GM12878 (cell line): ENCODE results near the gene MEI1. TPM values are rescaled to one million over a fixed set of nuclear protein-coding genes. Genes with fewer than 3 reads are reported as not detected.
A peak's percentile ranks its signal among the peaks of the same experiment; 100 is the strongest.

ENCODE experiments used
- ATAC-seq: fragments of 200-7000 bp; cut with Tn5 transposase; 3 replicates; pipeline ENCODE4 v1.9.1; 2020; ENCODE audit warnings: mild to moderate bottlenecking, moderate library complexity
- BruUV-seq: library from RNA; stranded (reverse); fragments of 400-500 nt; replicated peaks from 2 replicates; lab custom pipeline; 2021; lab: Mats Ljungman, UMichigan
- CTCF ChIA-PET: fragments of 300-600 bp; sonication (Branson Sonifier 250); formaldehyde crosslinking; extraction: SDS; loops from one replicate; lab custom pipeline; 2021; ENCODE audit warnings: inconsistent platforms; lab: Yijun Ruan, JAX
- POLR2A ChIA-PET: fragments of 350-600 bp; formaldehyde crosslinking; extraction: SDS; loops from one replicate; lab custom pipeline; 2021; ENCODE audit warnings: inconsistent platforms; lab: Charles Lee
- RAD21 ChIA-PET: fragments of 300-600 bp; sonication (Branson Sonifier 250); formaldehyde crosslinking; loops from one replicate; lab custom pipeline; 2023; ENCODE audit warnings: antibody characterized with exemption; ENCODE audit not compliant: unreplicated experiment; lab: Charles Lee
- SMC1A ChIA-PET: fragments of 300-600 bp; sonication (Branson Sonifier 250); formaldehyde crosslinking; loops from one replicate; lab custom pipeline; 2023; ENCODE audit not compliant: unreplicated experiment, uncharacterized antibody; lab: Charles Lee
- DNase-seq: peaks from one replicate; pipeline ENCODE4 v3.0.0-alpha.2; 2011; ENCODE audit warnings: low read depth, low spot score
- FAIRE-seq: peaks from 3 replicates; lab custom pipeline; 2011; peaks lifted over from hg19 to GRCh38; lab: Jason Lieb, UNC
- H2AFZ ChIP-seq: 2 replicates; pipeline ENCODE4 v1.6.0; 2011; ENCODE audit warnings: low read depth, low read length, control low read depth; ENCODE audit not compliant: control insufficient read depth
- H3K27ac ChIP-seq: 2 replicates; pipeline ENCODE4 v1.5.1; 2011; ENCODE audit warnings: control low read depth; ENCODE audit not compliant: control insufficient read depth, insufficient read depth
- H3K27me3 ChIP-seq, 2 experiments: replicated peaks in 1 of 2; 2 replicates each; pipeline versions ENCODE4 v1.6.0 to v1.6.1; 2011; ENCODE audit warnings: low read length in 1 of 2; ENCODE audit not compliant: control insufficient read depth in 2 of 2, insufficient read depth in 2 of 2
- H3K36me3 ChIP-seq, 2 experiments: 2 replicates each; pipeline ENCODE4 v1.5.1; 2011; ENCODE audit warnings: low read length in 1 of 2; ENCODE audit not compliant: control insufficient read depth in 2 of 2, insufficient read depth in 2 of 2
- H3K4me1 ChIP-seq: 2 replicates; pipeline ENCODE4 v1.6.1; 2011; ENCODE audit warnings: mild to moderate bottlenecking, low read length, moderate library complexity, mixed read lengths; ENCODE audit not compliant: control insufficient read depth, insufficient read depth
- H3K4me2 ChIP-seq: 2 replicates; pipeline ENCODE4 v1.6.0; 2011; ENCODE audit warnings: control low read depth; ENCODE audit not compliant: control insufficient read depth, insufficient read depth
- H3K4me3 ChIP-seq: fragments of 200-600 bp; sonication (generic); 2 replicates; pipeline ENCODE4 v1.5.1; 2016
- H3K79me2 ChIP-seq: 2 replicates; pipeline ENCODE4 v1.6.0; 2011; ENCODE audit warnings: low read length; ENCODE audit not compliant: control insufficient read depth, insufficient read depth
- H3K9ac ChIP-seq: 2 replicates; pipeline ENCODE4 v1.8.0; 2011; ENCODE audit warnings: low read length, control low read depth, mixed read lengths; ENCODE audit not compliant: control insufficient read depth, insufficient read depth
- H3K9me3 ChIP-seq: replicated peaks from 3 replicates; pipeline ENCODE4 v1.5.1; 2011; ENCODE audit warnings: mild to moderate bottlenecking, low read length; ENCODE audit not compliant: control insufficient read depth, insufficient read depth
- H4K20me1 ChIP-seq: 2 replicates; pipeline ENCODE4 v1.6.0; 2011; ENCODE audit not compliant: control insufficient read depth, insufficient read depth
- ASH2L ChIP-seq: fragments of 300-600, 200-600 bp; sonication (generic); IDR thresholded peaks from 2 replicates; pipeline ENCODE4 v1.6.1; 2017; ENCODE audit warnings: low read depth, mild to moderate bottlenecking, borderline replicate concordance
- BRCA1 ChIP-seq: IDR thresholded peaks from 2 replicates; pipeline ENCODE4 v1.6.1; 2011; ENCODE audit warnings: low read depth, low read length, improper control_type of control experiment
- FOS ChIP-seq: IDR thresholded peaks from 3 replicates; pipeline ENCODE4 v1.6.1; 2011; ENCODE audit warnings: borderline replicate concordance; ENCODE audit not compliant: insufficient read length; ENCODE audit errors: extremely low read depth
- HDGF ChIP-seq: fragments of 450-650 bp; IDR thresholded peaks from 2 replicates; pipeline ENCODE4 v1.6.1; 2016; ENCODE audit warnings: antibody characterized with exemption
- TCF12 ChIP-seq: IDR thresholded peaks from 2 replicates; pipeline ENCODE4 v1.6.1; 2011; ENCODE audit warnings: low read depth, mild to moderate bottlenecking, low read length
- TCF7 ChIP-seq: IDR thresholded peaks from 2 replicates; pipeline ENCODE4 v1.6.1; 2014; ENCODE audit warnings: antibody characterized with exemption, borderline replicate concordance
- WGBS: methylation state at CpG from one replicate; pipeline ENCODE4 v1.1.6; 2016; ENCODE audit warnings: low lambda C conversion rate; ENCODE audit not compliant: insufficient replicate concordance, insufficient coverage; ENCODE audit errors: missing lambda C conversion rate; 5-methylcytosine and 5-hydroxymethylcytosine counted together
- in situ Hi-C: fragments of 300-500 bp; cut with MboI; formaldehyde crosslinking; loops from 9 replicates; pipeline ENCODE4 v1.14.3; 2018; ENCODE audit warnings: mixed read lengths
- intact Hi-C: fragments of 100-400 bp; cut with micrococcal nuclease; formaldehyde crosslinking; loops from one replicate; pipeline ENCODE4 v1.14.2; 2022; ENCODE audit not compliant: unreplicated experiment
- polyA plus RNA-seq, 11 experiments: library from polyadenylated mRNA; depleted of rRNA in 4 of 11; unstranded in 6 of 11; stranded (reverse) in 5 of 11; fragments of >200 nt; fragmentation: Nextera tagmentation in 4 of 11; fragmentation: Illumina TruSeq in 1 of 11; extraction: Ambion mirVana in 4 of 11; extraction: Trizol in 1 of 11; gene quantifications; 1 replicate in 1 of 11; 2 replicates in 10 of 11; pipeline versions ENCODE4 v1.2.1 to v1.2.3, GENCODE V29; 2011 to 2016; ENCODE audit warnings: inconsistent platforms in 2 of 11, missing spikeins in 2 of 11, low read depth in 1 of 11
- total RNA-seq, 4 experiments: library from RNA; depleted of rRNA in 3 of 4; stranded (reverse); fragments of >200 nt in 3 of 4; fragmentation: Illumina TruSeq in 1 of 4; extraction: Trizol in 1 of 4; gene quantifications; 2 replicates each; pipeline versions ENCODE4 v1.2.1 to v1.2.3, GENCODE V29; 2013 to 2021
- TF ChIP-seq, protein P1 (sequence below): IDR thresholded peaks from 2 replicates; pipeline ENCODE4 v1.6.1; 2012; ENCODE audit warnings: low read depth, low read length, improper control_type of control experiment

Gene MEI1
- total and polyA plus RNA-seq, 10 of the 15 experiments (the other 5 are each of a cell fraction or from before 2014, with no cell fraction given): 27.9 to 48.9 (median 35.8) TPM

DNA sequence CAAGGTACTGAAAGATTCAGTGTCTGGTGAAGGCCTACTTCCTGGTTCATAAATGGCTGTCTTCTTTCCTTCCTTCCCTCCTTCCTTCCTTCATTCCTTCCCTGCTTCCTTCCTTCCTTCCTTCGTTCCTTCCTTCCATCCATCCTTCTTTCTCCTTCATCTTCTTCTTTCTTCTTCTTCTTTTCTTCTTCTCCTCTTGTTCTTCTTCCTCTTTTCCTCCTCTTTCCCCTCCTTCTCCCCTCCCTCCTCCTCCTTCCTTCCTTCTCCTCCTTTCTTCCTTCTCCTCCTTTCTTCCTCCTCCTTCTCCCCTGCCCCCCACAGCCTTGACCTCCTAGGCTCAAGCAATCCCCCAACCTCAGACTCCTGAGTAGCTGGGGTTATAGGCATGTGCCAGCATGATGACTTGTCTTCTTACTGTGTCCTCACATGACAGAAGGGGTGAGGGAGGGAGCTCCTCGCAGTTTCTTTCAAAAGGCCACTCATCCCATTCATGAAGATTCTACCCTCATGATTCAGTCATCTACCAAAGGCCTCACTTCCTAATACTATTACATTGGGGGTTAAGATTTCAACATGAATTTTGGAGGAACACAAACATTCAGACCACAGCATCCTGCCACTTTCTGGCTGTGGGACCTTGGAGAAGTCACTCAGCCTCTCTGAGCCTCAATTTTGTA lies 78.6 kb downstream of the MEI1 start:
- H4K20me1 ChIP-seq: no peaks in the 10 kb centered on the region
- no peak overlapping the region for H3K9ac ChIP-seq
- H3K27me3 ChIP-seq: no peaks in the 10 kb centered on the region
- ChIA-PET SMC1A (interaction anchor here (0.8 kb wide), 1 partner anchor 27 kb away, joined by 3 read pairs; no protein-coding TSS in a partner anchor), RAD21 (interaction anchor here (1.0 kb wide), 1 partner anchor 85 kb away, joined by 5 read pairs; no protein-coding TSS in a partner anchor), POLR2A (interaction anchor here (10.4 kb wide), 1 partner anchor 21 kb away, joined by 172 read pairs; the partner anchor contains the start of gene CCDC134), CTCF (interaction anchor here (0.8 to 2.9 kb wide), 4 partner anchors 10 to 93 kb away, joined by 3 to 7 read pairs (median 4); no protein-coding TSS in a partner anchor)
- no peak overlapping the region for H3K4me3 ChIP-seq
- no peak overlapping the region for H2AFZ ChIP-seq
- peaks cover 11% of the 10 kb centered on the region for H3K4me1 ChIP-seq
- DNase-seq (no peak), FAIRE-seq (no peak), ATAC-seq (no peak)
- in situ Hi-C loops: no loop called here
- H3K9me3 ChIP-seq: no peaks in the 10 kb centered on the region
- 57% methylated on average over 2 of the region's 2 CpGs for WGBS
- intact Hi-C loops: no loop called here
- no peak overlapping the region for H3K4me2 ChIP-seq
- peaks cover 17% of the 10 kb centered on the region for H3K79me2 ChIP-seq
- no TSS peak for BruUV-seq
- H3K36me3 ChIP-seq: peaks cover 0 to 2% of the 10 kb centered on the region in 2 experiments; a peak in 2 of 4 replicates
- TF ChIP-seq HDGF (peak; percentile 70; the same call in 1 of the 2 replicates), TCF7 (no peak)
- no peak overlapping the region for H3K27ac ChIP-seq

DNA sequence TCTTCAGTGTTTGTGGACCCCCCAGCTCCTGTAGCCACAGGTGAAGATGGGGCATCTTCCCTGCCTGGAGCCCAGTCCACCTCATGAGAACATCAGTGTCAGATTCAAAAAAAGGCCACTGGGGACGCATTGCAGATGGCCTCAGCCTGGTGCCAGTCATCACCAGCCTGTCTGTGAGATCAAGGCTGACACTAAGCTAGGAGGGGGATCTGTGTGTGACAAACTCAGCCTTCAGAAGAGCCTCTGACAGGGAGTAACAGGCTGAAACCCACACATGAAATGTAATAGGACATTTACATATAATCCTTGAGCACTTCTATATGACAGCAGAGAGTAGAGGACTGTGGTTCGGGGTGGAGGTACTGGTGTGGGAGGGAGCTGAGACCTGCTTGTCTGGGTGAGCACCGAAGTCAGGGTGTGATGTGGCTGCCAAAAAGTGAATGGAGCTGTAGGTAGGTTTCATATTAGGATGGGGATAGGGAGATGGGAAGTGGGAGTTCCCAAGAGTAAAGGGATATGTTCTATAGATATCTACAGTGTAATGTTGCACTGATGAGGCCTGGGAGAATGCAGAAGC lies 80.7 kb downstream of the MEI1 start:
- H3K27me3 ChIP-seq: no peaks in the 10 kb centered on the region
- ChIA-PET CTCF (interaction anchor here (0.9 to 4.8 kb wide), 15 partner anchors 8 to 161 kb away, joined by 3 to 47 read pairs (median 6); partner anchors contain the start of genes CCDC134 and MEI1), POLR2A (interaction anchor here (0.6 to 10.4 kb wide), 16 partner anchors 17 to 835 kb away, joined by 3 to 172 read pairs (median 5); partner anchors contain the start of genes CCDC134, DESI1, SNU13 and XRCC6), SMC1A (interaction anchor here (0.6 to 5.4 kb wide), 10 partner anchors 13 to 160 kb away, joined by 3 to 57 read pairs (median 11); partner anchors contain the start of genes CCDC134 and MEI1), RAD21 (interaction anchor here (0.5 to 4.4 kb wide), 11 partner anchors 17 to 573 kb away, joined by 3 to 56 read pairs (median 4); partner anchors contain the start of genes CCDC134, CENPM and MEI1)
- H3K4me3 ChIP-seq: no peak overlapping the region
- no TSS peak for BruUV-seq
- H3K79me2 ChIP-seq: peaks cover 18% of the 10 kb centered on the region
- TF ChIP-seq FOS (no peak), BRCA1 (no peak), ASH2L (no peak), TCF12 (no peak)
- TF ChIP-seq, protein P1, sequence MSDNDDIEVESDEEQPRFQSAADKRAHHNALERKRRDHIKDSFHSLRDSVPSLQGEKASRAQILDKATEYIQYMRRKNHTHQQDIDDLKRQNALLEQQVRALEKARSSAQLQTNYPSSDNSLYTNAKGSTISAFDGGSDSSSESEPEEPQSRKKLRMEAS: no peak
- in situ Hi-C loops (no loop called here), intact Hi-C loops (no loop called here)
- no peaks in the 10 kb centered on the region for H3K9me3 ChIP-seq
- H3K4me1 ChIP-seq: peaks cover 11% of the 10 kb centered on the region
- H3K36me3 ChIP-seq: peaks cover 0 to 2% of the 10 kb centered on the region in 2 experiments; a peak in 2 of 4 replicates
- no peak overlapping the region for H2AFZ ChIP-seq
- DNase-seq: no peak
- H3K4me2 ChIP-seq: no peak overlapping the region
- H4K20me1 ChIP-seq: no peaks in the 10 kb centered on the region
- H3K27ac ChIP-seq: no peak overlapping the region
- ATAC-seq: no peak
- no peak for FAIRE-seq
- no peak overlapping the region; the same call in 1 of the 2 replicates for H3K9ac ChIP-seq
- 64% methylated on average over 3 of the region's 3 CpGs for WGBS
